Common myeloid progenitor, CD34-positive (primary cell): ENCODE results near the gene DIS3L2.

ENCODE experiments used
- CTCF ChIA-PET: fragments of 350-600 bp; sonication (Branson Sonifier 250); formaldehyde crosslinking; loops from one replicate; lab custom pipeline; 2021; ENCODE audit warnings: antibody characterized with exemption; lab: Charles Lee
- POLR2A ChIA-PET: fragments of 350-600 bp; sonication (Branson Sonifier 250); formaldehyde crosslinking; loops from one replicate; lab custom pipeline; 2021; ENCODE audit warnings: antibody characterized with exemption; lab: Charles Lee
- DNase-seq, 3 donors: peaks; one replicate each; pipeline versions ENCODE4 v3.0.0 to v3.0.0-alpha.2; 2013
- H3K27ac ChIP-seq, 2 experiments: 1 replicate in 1 of 2; 2 replicates in 1 of 2; pipeline ENCODE4 v1.7.0; 2013; ENCODE audit warnings: inconsistent platforms in 2 of 2, low read length in 2 of 2, mild to moderate bottlenecking in 2 of 2, low read depth in 1 of 2, moderate library complexity in 1 of 2; ENCODE audit not compliant: severe bottlenecking in 2 of 2, insufficient read depth in 1 of 2, poor library complexity in 1 of 2
- H3K27me3 ChIP-seq, 5 experiments: replicated peaks in 2 of 5; 1 replicate in 3 of 5; 2 replicates in 2 of 5; pipeline versions ENCODE4 v1.6.1 to v1.7.0; 2013; ENCODE audit warnings: low read length in 4 of 5, mild to moderate bottlenecking in 2 of 5, moderate library complexity in 2 of 5, inconsistent platforms in 1 of 5; ENCODE audit not compliant: insufficient read depth in 5 of 5, control insufficient read depth in 4 of 5
- H3K36me3 ChIP-seq, 4 experiments: 1 replicate in 2 of 4; 2 replicates in 2 of 4; pipeline versions ENCODE4 v1.6.1 to v1.7.0; 2013; ENCODE audit warnings: low read length in 3 of 4, control low read depth in 1 of 4, mild to moderate bottlenecking in 1 of 4; ENCODE audit not compliant: control insufficient read depth in 4 of 4, insufficient read depth in 4 of 4
- H3K4me1 ChIP-seq, 4 experiments: 1 replicate in 3 of 4; 2 replicates in 1 of 4; pipeline versions ENCODE4 v1.6.1 to v1.7.1; 2013; ENCODE audit warnings: low read length in 3 of 4, mild to moderate bottlenecking in 3 of 4, control low read depth in 1 of 4, inconsistent platforms in 1 of 4, moderate library complexity in 1 of 4; ENCODE audit not compliant: control insufficient read depth in 4 of 4, insufficient read depth in 4 of 4; ENCODE audit errors: control extremely low read depth in 1 of 4
- H3K4me3 ChIP-seq, 7 experiments: 1 replicate in 4 of 7; 2 replicates in 3 of 7; pipeline versions ENCODE4 v1.5.1 to v1.7.0; 2013; ENCODE audit warnings: mild to moderate bottlenecking in 7 of 7, low read length in 6 of 7, moderate library complexity in 6 of 7, inconsistent platforms in 2 of 7, low read depth in 2 of 7, control low read depth in 1 of 7; ENCODE audit not compliant: insufficient read depth in 4 of 7, control insufficient read depth in 1 of 7; ENCODE audit errors: extremely low read depth in 1 of 7
- H3K9me3 ChIP-seq, 5 experiments: 1 replicate in 4 of 5; 2 replicates in 1 of 5; pipeline versions ENCODE4 v1.6.1 to v1.7.1; 2013; ENCODE audit warnings: low read length in 4 of 5, mild to moderate bottlenecking in 2 of 5, inconsistent platforms in 1 of 5, low read depth in 1 of 5, moderate library complexity in 1 of 5; ENCODE audit not compliant: control insufficient read depth in 4 of 5, insufficient read depth in 2 of 5; ENCODE audit errors: control extremely low read depth in 1 of 5
- WGBS: methylation state at CpG from one replicate; pipeline ENCODE4 v1.1.5; 2013; ENCODE audit not compliant: insufficient coverage; 5-methylcytosine and 5-hydroxymethylcytosine counted together

The DIS3L2 gene

GRCh38 chr2:232275670-232276069, 314.2 kb downstream of the DIS3L2 start:
- CTCF ChIA-PET, result no interaction called here

GRCh38 chr2:232276084-232276732, 314.7 kb downstream of the DIS3L2 start:
- H3K27me3 ChIP-seq, result no peaks in the 10 kb centered on the region
- POLR2A ChIA-PET, result no interaction called here
- 93% methylated on average over 6 of the region's 8 CpGs for WGBS

More at GRCh38 chr2:232275670-232276069, 314.2 kb downstream of the DIS3L2 start:
- Histone ChIP-seq H3K9me3 (peaks cover 0 to 3% (median 0%) of the 10 kb centered on the region in 5 experiments), H3K36me3 (peaks cover 0 to 10% (median 4%) of the 10 kb centered on the region in 4 experiments), H3K27ac (no peak overlapping the region), H3K4me3 (no peak overlapping the region), H3K4me1 (peaks cover 0 to 6% (median 2%) of the 10 kb centered on the region in 4 experiments), H3K27me3 (no peaks in the 10 kb centered on the region)
- no peak for DNase-seq
- WGBS, result 84% methylated on average over 5 of the region's 5 CpGs
- POLR2A ChIA-PET, result no interaction called here

DNA sequence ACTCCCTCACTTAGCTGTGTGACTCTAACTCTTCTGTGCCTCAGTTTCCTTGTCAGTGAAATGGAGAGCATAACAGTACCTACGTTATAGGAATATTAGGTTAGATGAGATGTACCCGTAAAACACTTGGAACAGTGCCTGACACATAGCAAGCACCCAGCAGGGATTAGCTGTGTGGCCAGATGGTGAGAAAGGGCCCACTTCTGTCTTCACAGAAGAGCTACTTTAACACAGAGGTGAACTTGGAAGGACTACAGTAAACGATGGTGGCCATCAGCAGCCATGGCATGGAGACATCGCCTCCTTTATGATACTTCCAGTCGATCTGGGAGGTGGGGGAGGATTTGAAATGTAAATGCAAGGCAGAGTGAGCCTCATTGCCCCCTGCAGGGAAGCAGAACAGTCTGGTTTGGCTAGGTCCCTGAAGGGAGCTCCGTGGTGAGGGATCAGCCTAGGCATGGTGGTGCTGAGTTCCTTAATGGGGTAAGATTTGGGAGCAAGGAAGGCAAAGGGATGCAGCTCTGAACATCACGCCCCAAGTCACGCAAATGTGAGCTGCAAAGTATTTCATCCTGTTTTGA, 315.3 kb downstream of the DIS3L2 start:
- POLR2A ChIA-PET, result no interaction called here
- WGBS, result 95% methylated on average over 8 of the region's 8 CpGs

More at GRCh38 chr2:232276084-232276732, 314.7 kb downstream of the DIS3L2 start:
- H3K27ac ChIP-seq, result no peak overlapping the region
- H3K4me1 ChIP-seq, result peaks cover 0 to 6% (median 2%) of the 10 kb centered on the region in 4 experiments
- peaks cover 0 to 3% (median 0%) of the 10 kb centered on the region in 5 experiments for H3K9me3 ChIP-seq
- peaks cover 0 to 11% (median 5%) of the 10 kb centered on the region in 4 experiments for H3K36me3 ChIP-seq
- no peak for DNase-seq
- CTCF ChIA-PET, result no interaction called here
- H3K4me3 ChIP-seq, result no peak overlapping the region

DNA sequence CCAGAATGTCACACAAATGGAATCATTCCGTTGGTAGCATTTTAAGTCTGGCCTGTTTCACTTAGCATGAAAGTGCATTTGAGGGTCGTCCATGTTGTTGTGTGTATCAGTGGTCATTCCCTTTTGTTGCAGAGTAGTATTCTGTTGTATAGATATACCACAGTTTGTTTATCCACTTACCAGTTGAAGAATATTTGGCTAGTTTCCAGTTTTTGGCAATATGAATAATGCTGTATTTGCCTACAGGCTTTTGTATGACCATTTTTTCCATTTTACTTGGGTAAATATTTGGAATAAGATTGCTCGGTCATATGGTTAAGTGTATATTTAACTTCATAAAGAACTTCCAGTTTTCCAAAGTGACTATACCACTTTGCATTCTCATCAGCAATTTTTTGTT, 317.0 kb downstream of the DIS3L2 start:
- Histone ChIP-seq H3K27ac (no peak overlapping the region), H3K4me3 (no peak overlapping the region), H3K9me3 (peaks cover 0 to 3% (median 0%) of the 10 kb centered on the region in 5 experiments), H3K4me1 (peaks cover 0 to 6% (median 2%) of the 10 kb centered on the region in 4 experiments), H3K36me3 (peaks cover 0 to 16% (median 5%) of the 10 kb centered on the region in 4 experiments), H3K27me3 (no peaks in the 10 kb centered on the region)
- no CpG with 5 or more reads among the region's 3 CpGs for WGBS
- no peak for DNase-seq
- CTCF ChIA-PET, result no interaction called here
- POLR2A ChIA-PET, result no interaction called here

More for the DNA sequence above, 315.3 kb downstream of the DIS3L2 start:
- H3K27me3 ChIP-seq, result no peaks in the 10 kb centered on the region
- DNase-seq, result no peak
- no peak overlapping the region for H3K27ac ChIP-seq
- H3K4me1 ChIP-seq, result peaks cover 0 to 6% (median 2%) of the 10 kb centered on the region in 4 experiments
- no peak overlapping the region for H3K4me3 ChIP-seq
- peaks cover 0 to 15% (median 5%) of the 10 kb centered on the region in 4 experiments for H3K36me3 ChIP-seq
- peaks cover 0 to 3% (median 0%) of the 10 kb centered on the region in 5 experiments for H3K9me3 ChIP-seq
- CTCF ChIA-PET, result no interaction called here

DNA sequence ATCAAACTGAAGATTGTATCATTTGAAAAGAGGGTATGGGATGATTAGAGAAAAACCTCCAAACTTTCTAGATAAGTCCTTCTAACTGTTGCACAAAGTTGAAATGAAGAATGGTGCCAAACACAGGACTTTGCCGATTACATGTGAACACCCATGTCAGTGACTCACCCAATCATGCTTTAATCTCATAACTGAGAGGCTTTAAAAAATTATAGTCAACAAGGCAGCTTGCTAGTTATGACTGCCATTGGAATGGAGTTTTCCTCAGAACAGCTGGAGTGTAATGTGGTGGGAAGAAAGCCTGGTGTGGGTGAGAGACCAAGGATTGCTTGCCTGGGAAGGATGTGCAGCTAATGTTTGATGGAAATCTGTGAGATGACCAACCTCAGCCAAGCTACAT, 318.8 kb downstream of the DIS3L2 start:
- Histone ChIP-seq H3K36me3 (peaks cover 0 to 13% (median 2%) of the 10 kb centered on the region in 4 experiments), H3K27me3 (no peaks in the 10 kb centered on the region), H3K4me1 (peaks cover 1 to 12% (median 6%) of the 10 kb centered on the region in 4 experiments), H3K9me3 (peaks cover 0 to 3% (median 0%) of the 10 kb centered on the region in 5 experiments), H3K27ac (no peak overlapping the region), H3K4me3 (no peak overlapping the region)
- no CpG with 5 or more reads among the region's 1 CpG for WGBS
- ChIA-PET POLR2A (no interaction called here), CTCF (interaction anchor here (0.9 kb wide), 1 partner anchor 11 kb away, joined by 3 read pairs; no protein-coding TSS in a partner anchor)
- no peak for DNase-seq

DNA sequence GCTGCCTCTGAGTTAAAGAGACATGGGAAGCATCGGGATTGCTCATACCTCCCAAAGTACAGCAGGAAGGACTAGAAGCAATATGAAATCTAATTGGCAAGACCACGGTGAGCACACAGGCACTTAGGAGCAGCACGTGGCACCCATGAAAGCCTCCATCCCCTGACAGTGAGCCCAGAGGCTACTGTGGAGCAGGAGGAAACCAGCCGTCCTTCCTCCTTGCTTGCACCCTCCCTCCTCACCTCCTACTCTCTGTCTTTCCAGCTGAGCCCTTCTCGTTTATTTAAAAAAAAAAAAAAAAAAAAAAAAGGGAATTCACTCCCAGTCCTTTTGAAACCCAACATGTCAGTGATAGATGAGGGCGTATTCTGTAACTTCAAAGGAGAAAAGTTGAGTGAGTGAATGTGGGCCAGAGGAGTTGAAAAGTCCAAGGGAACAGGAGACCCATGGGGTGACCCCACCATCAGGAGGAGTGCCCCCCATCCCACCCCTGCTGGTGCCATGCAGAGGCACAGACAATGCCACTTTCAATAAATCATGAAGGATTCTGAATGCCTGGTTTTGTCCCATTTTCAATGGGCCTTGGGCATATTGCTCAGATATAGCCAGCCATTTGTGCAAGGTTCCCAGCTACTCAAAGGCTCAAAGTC, 320.5 kb downstream of the DIS3L2 start:
- Histone ChIP-seq H3K27me3 (no peaks in the 10 kb centered on the region), H3K36me3 (peaks cover 0 to 13% (median 4%) of the 10 kb centered on the region in 4 experiments), H3K27ac (no peak overlapping the region), H3K4me3 (no peak overlapping the region), H3K4me1 (peaks cover 5 to 21% (median 12%) of the 10 kb centered on the region in 4 experiments), H3K9me3 (peaks cover 0 to 3% (median 0%) of the 10 kb centered on the region in 5 experiments)
- DNase-seq, result no peak
- POLR2A ChIA-PET, result no interaction called here
- 94% methylated on average over 2 of the region's 6 CpGs for WGBS
- CTCF ChIA-PET, result interaction anchor here (1.2 to 2.6 kb wide), 3 partner anchors 8 to 29 kb away, joined by 3 to 21 read pairs (median 3); no protein-coding TSS in a partner anchor
